HepG2 (cell line): ENCODE measurements around the gene KLK10.

Experiments used
- ADNP ChIP-seq: sonication (generic); formaldehyde crosslinking; IDR thresholded peaks from 2 replicates; pipeline ENCODE4 v1.4.0; 2020; ENCODE audit warnings: missing genetic modification reagents
- DMAP1 ChIP-seq: IDR thresholded peaks from 2 replicates; pipeline ENCODE4 v1.6.1; 2016
- DNMT3B ChIP-seq: conservative IDR thresholded peaks from 2 replicates; pipeline ENCODE4 v1.6.1; 2016; ENCODE audit warnings: missing biosample characterization, control low read depth

DNA sequence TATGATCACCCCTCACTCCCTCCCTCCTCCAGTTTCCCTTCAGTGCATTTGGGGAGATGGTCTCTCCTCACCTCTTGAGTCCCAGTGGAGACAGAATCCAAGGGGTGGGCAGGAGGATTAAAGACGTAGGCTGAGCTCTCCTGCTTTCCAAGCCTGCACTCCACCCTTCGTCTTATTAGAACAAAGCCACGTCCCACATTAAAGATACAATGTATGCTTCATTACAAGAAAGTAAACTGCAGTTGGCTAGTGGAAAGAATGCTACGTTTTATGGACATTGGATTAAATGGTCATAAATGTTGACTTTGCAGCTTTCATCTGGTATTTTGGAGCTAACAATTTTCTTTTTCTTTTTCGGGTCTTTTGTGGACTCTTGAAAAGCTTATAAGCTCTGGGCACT lies 8.4 kb upstream of the KLK10 start:
- no peak for TF ChIP-seq DNMT3B (CRISPR knock-in tag)
- no peak for TF ChIP-seq DMAP1 (CRISPR knock-in tag)
- TF ChIP-seq ADNP (CRISPR knock-in tag): no peak
